ENCODE results near the gene PLAAT4.

- TF ChIP-seq POLR2A (IDR thresholded peaks at IDR 0.05; ENCODE audit: extremely low read depth, insufficient read length): no peak
- TF ChIP-seq CTCF (IDR thresholded peaks at IDR 0.05; ENCODE audit: low read depth, low read length): no peak
- TF ChIP-seq MAX (IDR thresholded peaks at IDR 0.05; ENCODE audit: low read depth, low read length): no peak
Observed at GRCh38 chr11:63589000-63589399, 52.4 kb downstream of the PLAAT4 start.
